ENCODE results near the gene CCT4. TPM values are rescaled to one million over a fixed set of nuclear protein-coding genes. Genes with fewer than 3 reads are reported as not detected.

The CCT4 gene
- total RNA-seq, 4 donors from 2014 or later, result 46.3 to 83.7 (median 75.8) TPM

Other genes starting within 250 kb of the CCT4 start
- 1 to 10 TPM; 1.1 to 3.8 (median 2.0) TPM for gene FAM161A, start 34.6 kb downstream of the CCT4 start, total RNA-seq
- gene COMMD1, start 17.0 kb upstream of the CCT4 start, total RNA-seq, result 10 to 100 TPM; 45.6 to 64.3 (median 57.7) TPM

All from suprapubic skin (tissue), 4 donors.